Embryonic facial prominence (tissue), 1 donor: ENCODE data around the gene TMEM108.

Source experiments
- DNase-seq: peaks from one replicate; pipeline ENCODE4 v3.0.0-alpha.2; 2016; ENCODE audit errors: extremely low spot score

The TMEM108 gene

GRCh38 chr3:133384331-133385027 is 346.3 kb downstream of the TMEM108 start:
- DNase-seq = peak; percentile 57

- DNase-seq = no peak
Observed at GRCh38 chr3:133386876-133387275, 348.7 kb downstream of the TMEM108 start.

GRCh38 chr3:133387341-133387740 is 349.1 kb downstream of the TMEM108 start:
- DNase-seq = no peak

GRCh38 chr3:133388696-133389395 is 350.7 kb downstream of the TMEM108 start:
- no peak for DNase-seq

GRCh38 chr3:133390715-133391114 is 352.5 kb downstream of the TMEM108 start:
- DNase-seq = no peak

- DNase-seq = no peak
Observed at GRCh38 chr3:133393204-133393603, 355.0 kb downstream of the TMEM108 start.

- no peak for DNase-seq
Observed at GRCh38 chr3:133393691-133394474, 355.7 kb downstream of the TMEM108 start.

GRCh38 chr3:133394561-133395311 is 356.5 kb downstream of the TMEM108 start:
- DNase-seq = no peak

- DNase-seq = no peak
Observed at GRCh38 chr3:133396906-133397305, 358.7 kb downstream of the TMEM108 start.

- no peak for DNase-seq
Observed at GRCh38 chr3:133400006-133400515, 361.9 kb downstream of the TMEM108 start, which contains the start of gene BFSP2. Gene BFSP2, plus strand, starts transcription at chr3:133400056. Its CDS starts 28 bp downstream, at chr3:133400084.

- DNase-seq = no peak
Observed at GRCh38 chr3:133401374-133402135, 363.4 kb downstream of the TMEM108 start.

- DNase-seq = no peak
Observed at GRCh38 chr3:133404920-133405319, 366.7 kb downstream of the TMEM108 start.

- no peak for DNase-seq
Observed at GRCh38 chr3:133408366-133408765, 370.2 kb downstream of the TMEM108 start.

- no peak for DNase-seq
Observed at GRCh38 chr3:133408961-133409360, 370.8 kb downstream of the TMEM108 start.

GRCh38 chr3:133410191-133410892 is 372.2 kb downstream of the TMEM108 start:
- DNase-seq = no peak

- no peak for DNase-seq
Observed at GRCh38 chr3:133412183-133413132, 374.3 kb downstream of the TMEM108 start.

- DNase-seq = no peak
Observed at GRCh38 chr3:133413161-133414020, 375.2 kb downstream of the TMEM108 start.

- no peak for DNase-seq
Observed at GRCh38 chr3:133414021-133414392, 375.8 kb downstream of the TMEM108 start.
